Epithelial cell of proximal tubule (primary cell): ENCODE data around the gene PRDM16. TPM values are rescaled to one million over a fixed set of nuclear protein-coding genes. Genes with fewer than 3 reads are reported as not detected.

Experiments
- DNase-seq: peaks from one replicate; pipeline ENCODE4 v3.0.0-alpha.2; 2011; ENCODE audit warnings: low read depth
- H3K4me3 ChIP-seq: 2 replicates; pipeline ENCODE4 v1.5.1; 2011; ENCODE audit warnings: low read depth, mild to moderate bottlenecking, low read length
- total RNA-seq: library from RNA; depleted of rRNA; stranded (reverse); fragments of >200 nt; gene quantifications from 2 replicates; pipeline ENCODE4 v1.2.3, GENCODE V29; 2015
- TF ChIP-seq, protein P1 (sequence below): conservative IDR thresholded peaks from 2 replicates; pipeline ENCODE4 v1.5.1; 2012; ENCODE audit warnings: low read depth, mild to moderate bottlenecking, low read length

PRDM16 gene
- total RNA-seq, 1 donor from 2014 or later, result 0.06 TPM

DNA sequence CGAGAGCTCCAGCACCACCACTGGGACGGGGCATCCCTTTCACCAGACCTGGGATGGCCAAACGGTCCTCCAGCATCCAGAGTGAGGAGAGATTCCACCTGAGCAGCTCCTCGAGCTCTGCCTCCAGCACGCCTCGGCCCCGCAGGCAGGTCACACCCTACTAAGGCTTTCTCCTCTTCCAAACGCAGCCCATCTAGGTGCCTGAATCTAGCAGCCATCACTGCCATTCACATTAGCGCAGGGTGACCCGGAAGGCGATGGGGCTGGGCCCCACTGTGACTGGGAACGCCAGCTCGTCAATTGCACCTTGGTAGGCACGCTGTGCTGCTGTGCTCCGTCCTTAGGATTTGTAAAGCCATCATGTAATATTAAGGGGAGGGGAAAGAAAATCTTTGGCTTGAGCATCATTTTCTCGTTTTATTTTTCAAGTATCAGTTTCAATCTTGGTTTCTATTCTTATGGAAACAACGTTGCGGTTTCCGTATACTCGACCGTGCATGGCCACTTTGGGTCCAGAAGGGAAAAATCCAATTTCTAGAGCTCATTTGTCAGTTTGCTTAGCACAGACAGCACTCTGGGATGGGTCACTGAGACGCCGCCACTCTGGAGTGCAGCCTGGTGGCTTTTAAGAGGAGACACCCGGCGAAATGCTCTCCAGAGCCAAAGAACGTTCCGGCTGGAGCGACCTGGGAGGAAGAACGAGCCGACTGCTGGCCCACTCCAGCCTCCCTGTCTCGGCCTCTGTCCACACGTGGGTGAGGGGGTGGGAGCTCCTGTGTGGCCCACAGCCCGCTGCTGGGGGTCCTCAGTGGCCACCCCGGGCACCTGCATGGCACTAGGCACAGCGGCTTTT is 173.6 kb downstream of the PRDM16 start:
- TF ChIP-seq, protein P1, sequence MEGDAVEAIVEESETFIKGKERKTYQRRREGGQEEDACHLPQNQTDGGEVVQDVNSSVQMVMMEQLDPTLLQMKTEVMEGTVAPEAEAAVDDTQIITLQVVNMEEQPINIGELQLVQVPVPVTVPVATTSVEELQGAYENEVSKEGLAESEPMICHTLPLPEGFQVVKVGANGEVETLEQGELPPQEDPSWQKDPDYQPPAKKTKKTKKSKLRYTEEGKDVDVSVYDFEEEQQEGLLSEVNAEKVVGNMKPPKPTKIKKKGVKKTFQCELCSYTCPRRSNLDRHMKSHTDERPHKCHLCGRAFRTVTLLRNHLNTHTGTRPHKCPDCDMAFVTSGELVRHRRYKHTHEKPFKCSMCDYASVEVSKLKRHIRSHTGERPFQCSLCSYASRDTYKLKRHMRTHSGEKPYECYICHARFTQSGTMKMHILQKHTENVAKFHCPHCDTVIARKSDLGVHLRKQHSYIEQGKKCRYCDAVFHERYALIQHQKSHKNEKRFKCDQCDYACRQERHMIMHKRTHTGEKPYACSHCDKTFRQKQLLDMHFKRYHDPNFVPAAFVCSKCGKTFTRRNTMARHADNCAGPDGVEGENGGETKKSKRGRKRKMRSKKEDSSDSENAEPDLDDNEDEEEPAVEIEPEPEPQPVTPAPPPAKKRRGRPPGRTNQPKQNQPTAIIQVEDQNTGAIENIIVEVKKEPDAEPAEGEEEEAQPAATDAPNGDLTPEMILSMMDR, result no peak
- DNase-seq, result no peak
- H3K4me3 ChIP-seq, result no peak overlapping the region

DNA sequence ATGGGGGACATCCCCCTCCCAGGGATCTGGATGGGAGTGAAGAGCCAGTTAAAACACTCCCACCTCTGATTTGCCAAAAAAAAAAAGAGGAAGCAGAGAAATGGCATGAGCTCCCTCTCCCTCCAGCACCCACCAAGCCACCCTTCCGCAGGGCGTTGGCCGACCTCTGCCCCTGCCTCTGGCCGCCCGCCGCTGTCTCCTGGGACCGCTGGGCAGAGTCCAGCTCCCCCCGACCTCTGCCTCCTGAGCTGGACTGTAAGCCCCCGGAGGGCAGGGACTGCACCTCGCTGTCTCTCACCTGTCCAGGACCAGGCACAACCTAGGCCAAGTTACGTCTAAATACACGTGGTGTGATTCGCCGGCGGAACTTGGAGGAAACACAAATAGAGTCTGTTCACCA is 174.3 kb downstream of the PRDM16 start:
- DNase-seq, result no peak
- TF ChIP-seq, protein P1, result no peak
- H3K4me3 ChIP-seq, result no peak overlapping the region

GRCh38 chr1:3244025-3244926 is 175.3 kb downstream of the PRDM16 start:
- DNase-seq, result no peak
- H3K4me3 ChIP-seq, result no peak overlapping the region
- TF ChIP-seq, protein P1, result no peak

DNA sequence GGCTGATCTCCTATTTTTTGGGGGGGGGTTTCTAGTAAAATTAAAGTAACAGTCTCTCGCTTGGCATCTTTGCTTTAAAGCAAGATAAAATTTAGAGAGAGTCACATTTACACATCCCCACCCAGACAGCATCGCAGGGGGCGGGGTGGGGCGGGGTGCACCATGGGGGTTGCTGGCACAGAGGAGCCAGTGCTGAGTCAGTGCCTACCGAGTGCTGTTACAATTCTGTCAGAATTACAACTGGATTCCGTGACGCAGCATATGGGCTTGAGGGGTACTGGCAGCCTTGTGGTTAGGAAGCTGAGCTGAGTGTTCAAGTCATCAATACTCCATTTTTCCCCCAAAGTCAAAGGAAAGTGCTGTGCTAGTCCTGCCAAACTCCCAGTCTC is 175.9 kb downstream of the PRDM16 start:
- DNase-seq, result no peak
- TF ChIP-seq, protein P1, result no peak

DNA sequence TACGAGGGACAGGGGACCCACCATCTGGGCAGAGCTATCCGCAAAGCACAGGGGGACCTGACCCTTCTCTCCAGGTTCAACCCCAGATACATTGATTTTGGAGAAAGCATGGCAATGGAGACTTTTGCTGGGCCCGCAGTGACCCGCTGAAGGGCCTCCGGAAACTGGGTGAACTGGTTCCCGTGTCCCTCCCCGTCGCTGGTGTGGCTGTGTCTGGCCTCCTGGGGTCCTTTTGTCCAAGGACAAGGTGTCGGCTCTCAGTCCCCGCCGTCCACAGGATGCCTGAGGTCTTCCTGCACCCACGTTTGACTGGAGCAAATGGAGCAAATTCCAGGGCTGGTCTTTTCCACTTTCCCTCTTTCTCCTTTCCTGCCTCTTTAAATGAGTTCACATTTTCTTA is 176.3 kb downstream of the PRDM16 start:
- no peak for DNase-seq
- H3K4me3 ChIP-seq, result no peak overlapping the region
- TF ChIP-seq, protein P1, result no peak

More for the DNA sequence above, 175.9 kb downstream of the PRDM16 start:
- H3K4me3 ChIP-seq, result no peak overlapping the region

- DNase-seq, result no peak
- no peak overlapping the region for H3K4me3 ChIP-seq
- TF ChIP-seq, protein P1, result no peak
Observed at GRCh38 chr1:3245768-3246167, 176.8 kb downstream of the PRDM16 start.
